Effector memory CD4-positive, alpha-beta T cell (primary cell): ENCODE data around the gene PTPRD.

Source experiments
- DNase-seq, 3 donors: peaks; one replicate each; pipeline ENCODE4 v3.0.0-alpha.2; 2020
- H3K27ac ChIP-seq: 2 replicates; pipeline ENCODE4 v1.7.0; 2013; ENCODE audit warnings: mild to moderate bottlenecking, low read length, moderate library complexity; ENCODE audit not compliant: insufficient read depth, poor library complexity, severe bottlenecking
- H3K27me3 ChIP-seq: replicated peaks from 2 replicates; pipeline ENCODE4 v1.7.0; 2013; ENCODE audit warnings: mild to moderate bottlenecking, low read length; ENCODE audit not compliant: insufficient read depth, control insufficient read depth, poor library complexity, severe bottlenecking
- H3K36me3 ChIP-seq: 2 replicates; pipeline ENCODE4 v1.7.0; 2013; ENCODE audit warnings: mild to moderate bottlenecking, low read length, moderate library complexity; ENCODE audit not compliant: control insufficient read depth, insufficient read depth
- H3K4me1 ChIP-seq: 2 replicates; pipeline ENCODE4 v1.7.0; 2013; ENCODE audit warnings: low read length, mild to moderate bottlenecking; ENCODE audit not compliant: control insufficient read depth, insufficient read depth, poor library complexity, severe bottlenecking
- H3K4me3 ChIP-seq: 2 replicates; pipeline ENCODE4 v1.7.0; 2013; ENCODE audit warnings: low read length, low read depth, mild to moderate bottlenecking; ENCODE audit not compliant: insufficient read depth, poor library complexity, severe bottlenecking
- H3K9me3 ChIP-seq: 2 replicates; pipeline ENCODE4 v1.7.0; 2013; ENCODE audit warnings: mild to moderate bottlenecking, low read length, moderate library complexity; ENCODE audit not compliant: control insufficient read depth

Gene PTPRD

DNA sequence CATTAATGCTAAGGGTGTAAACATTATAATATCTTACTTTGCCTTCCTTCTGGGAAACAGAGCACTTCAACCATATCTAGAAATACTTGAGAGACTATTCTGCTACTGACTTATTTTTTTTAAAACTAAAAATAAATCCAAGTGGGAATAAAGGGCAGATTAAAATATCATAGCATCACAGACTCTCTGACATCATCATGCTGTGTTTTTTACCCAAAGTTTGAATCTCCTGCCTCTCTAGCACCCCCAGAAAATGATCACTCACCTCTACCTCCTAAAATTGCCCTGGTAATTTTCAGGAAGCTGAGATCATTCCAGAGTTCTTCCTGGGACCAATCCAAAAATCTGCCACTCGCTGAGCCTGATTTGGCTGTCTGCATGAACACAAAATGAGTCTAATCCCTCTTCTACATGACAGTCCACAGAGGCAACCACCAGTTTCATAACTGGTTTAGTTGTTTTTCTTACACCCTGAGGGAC lies 1999.4 kb downstream of the PTPRD start:
- no peak overlapping the region for H3K27ac ChIP-seq
- no peaks in the 10 kb centered on the region for H3K36me3 ChIP-seq
- no peaks in the 10 kb centered on the region for H3K27me3 ChIP-seq
- no peak overlapping the region for H3K4me3 ChIP-seq
- DNase-seq = no peak
- no peaks in the 10 kb centered on the region for H3K9me3 ChIP-seq
- no peaks in the 10 kb centered on the region for H3K4me1 ChIP-seq

DNA sequence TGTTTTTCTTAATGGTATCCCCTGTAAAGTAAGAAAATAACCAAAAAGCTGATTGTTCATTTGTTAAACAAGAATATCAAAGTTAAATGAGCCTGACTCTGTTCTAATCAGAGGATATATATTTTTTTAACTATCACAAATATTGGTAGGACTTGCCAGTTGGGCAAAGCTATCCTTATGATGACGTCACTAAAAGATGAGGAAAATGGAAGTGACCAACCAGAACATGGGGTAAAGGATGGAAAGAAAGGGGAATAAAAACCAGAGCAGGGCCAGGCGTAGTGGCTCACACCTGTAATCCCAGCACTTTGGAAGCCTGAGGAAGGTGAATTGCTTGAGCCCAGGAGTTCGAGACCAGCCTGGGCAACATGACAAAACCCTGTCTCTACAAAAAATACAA lies 2001.6 kb downstream of the PTPRD start:
- Histone ChIP-seq H3K27me3 (no peaks in the 10 kb centered on the region), H3K4me3 (no peak overlapping the region), H3K9me3 (no peaks in the 10 kb centered on the region), H3K4me1 (no peaks in the 10 kb centered on the region), H3K36me3 (no peaks in the 10 kb centered on the region), H3K27ac (no peak overlapping the region)
- no peak for DNase-seq

DNA sequence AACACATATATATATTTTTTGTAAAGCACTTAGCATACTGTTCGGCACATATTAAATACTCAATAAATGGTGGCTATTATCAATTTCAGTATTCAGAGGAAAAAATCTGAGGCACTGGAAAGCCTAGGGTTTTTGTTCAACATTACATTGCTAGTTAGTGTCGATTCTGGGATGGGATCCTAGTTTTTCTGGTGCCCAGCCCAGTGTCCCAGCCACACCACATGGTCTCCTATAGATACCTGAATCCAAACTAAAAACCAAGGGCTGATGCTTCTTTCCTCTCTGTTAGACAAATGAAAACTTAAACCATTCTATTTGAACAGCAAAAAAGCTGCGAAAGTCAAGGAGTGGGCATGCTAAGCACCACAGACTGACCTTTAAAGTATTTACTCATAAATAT lies 2002.5 kb downstream of the PTPRD start:
- no peaks in the 10 kb centered on the region for H3K9me3 ChIP-seq

DNA sequence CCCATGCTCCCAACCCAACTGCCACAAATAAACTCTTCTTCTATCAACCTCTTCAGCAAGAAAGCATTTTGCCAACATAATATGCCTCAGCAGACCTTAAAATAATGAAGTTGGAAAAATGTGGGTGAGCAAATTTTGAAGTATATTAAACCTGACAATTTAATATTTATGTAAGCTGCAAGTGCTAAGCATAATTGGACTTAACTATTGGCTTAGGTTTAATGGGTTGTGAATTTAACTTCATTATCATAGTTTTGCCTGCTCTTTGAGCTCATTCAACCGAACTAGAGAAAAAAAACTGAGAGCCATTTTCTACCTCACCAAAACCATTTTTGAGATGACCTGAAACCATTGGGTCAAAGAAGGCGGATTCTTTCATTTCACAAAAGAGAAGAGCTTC lies 2007.7 kb downstream of the PTPRD start:
- Histone ChIP-seq H3K4me1 (no peaks in the 10 kb centered on the region), H3K9me3 (no peaks in the 10 kb centered on the region), H3K36me3 (no peaks in the 10 kb centered on the region), H3K27ac (no peak overlapping the region), H3K4me3 (no peak overlapping the region), H3K27me3 (no peaks in the 10 kb centered on the region)
- DNase-seq = no peak

More for the DNA sequence above, 2002.5 kb downstream of the PTPRD start:
- DNase-seq = no peak
- Histone ChIP-seq H3K4me3 (no peak overlapping the region), H3K4me1 (no peaks in the 10 kb centered on the region), H3K36me3 (no peaks in the 10 kb centered on the region), H3K27me3 (no peaks in the 10 kb centered on the region), H3K27ac (no peak overlapping the region)

DNA sequence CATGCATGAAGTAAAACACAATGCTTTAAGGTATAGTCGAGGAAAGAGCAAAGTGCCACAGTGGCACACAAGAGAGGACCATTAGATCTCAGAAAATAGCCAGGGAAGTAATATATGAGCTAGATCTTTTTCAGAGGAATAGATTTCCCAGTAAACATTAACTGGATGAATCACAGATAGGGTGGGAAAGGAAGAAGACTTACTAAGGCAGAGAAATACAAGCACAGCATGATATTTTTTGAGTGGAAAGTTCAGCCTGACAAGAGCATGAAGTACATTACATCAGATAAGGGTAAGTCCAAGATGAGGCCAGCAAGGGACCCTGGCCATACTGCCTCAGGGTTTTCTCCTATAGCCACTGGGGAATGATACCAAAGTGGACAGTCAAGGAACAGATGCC lies 2008.6 kb downstream of the PTPRD start:
- DNase-seq = no peak

DNA sequence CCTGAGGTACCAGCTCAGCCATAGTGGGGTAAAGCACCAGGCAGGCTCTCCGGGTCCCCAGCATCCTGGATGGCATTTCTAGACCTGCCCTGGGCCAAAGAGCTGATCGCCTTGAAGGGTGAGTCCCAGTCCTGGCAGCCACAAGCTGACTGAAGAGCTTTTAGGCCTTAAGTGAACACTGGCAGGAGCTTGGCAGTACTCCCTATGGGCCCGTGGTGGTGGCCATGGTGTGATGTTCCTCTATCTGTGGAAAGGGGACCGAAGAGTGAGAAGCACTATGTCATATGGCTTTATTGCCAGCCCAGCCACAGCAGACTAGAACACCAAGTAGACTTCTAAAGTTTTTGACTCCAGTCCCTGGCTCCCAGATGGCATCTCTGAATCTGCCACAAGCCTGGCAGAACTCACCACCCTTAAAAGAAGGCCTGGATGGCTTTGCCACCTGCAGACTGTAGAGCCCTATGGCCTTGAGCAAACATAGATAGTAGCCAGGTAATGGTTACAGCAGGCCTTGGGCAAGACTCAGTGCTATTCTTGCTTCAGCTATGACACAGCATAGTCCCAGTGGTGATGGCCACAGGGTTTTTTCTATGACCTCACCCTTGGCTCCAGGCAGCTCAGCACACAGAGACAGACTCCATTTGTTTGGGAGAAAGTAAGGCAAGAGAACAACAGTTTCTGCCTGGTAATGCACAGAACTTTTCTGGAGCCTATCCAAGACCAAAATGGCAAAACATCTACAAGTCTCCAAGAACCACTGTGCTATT lies 2011.7 kb downstream of the PTPRD start:
- Histone ChIP-seq H3K27me3 (no peaks in the 10 kb centered on the region), H3K9me3 (no peaks in the 10 kb centered on the region), H3K27ac (no peak overlapping the region), H3K4me3 (no peak overlapping the region), H3K4me1 (no peaks in the 10 kb centered on the region), H3K36me3 (no peaks in the 10 kb centered on the region)
- DNase-seq = no peak

More for the DNA sequence above, 2008.6 kb downstream of the PTPRD start:
- H3K9me3 ChIP-seq = no peaks in the 10 kb centered on the region
- no peaks in the 10 kb centered on the region for H3K4me1 ChIP-seq
- H3K27me3 ChIP-seq = no peaks in the 10 kb centered on the region
- no peak overlapping the region for H3K4me3 ChIP-seq
- no peak overlapping the region for H3K27ac ChIP-seq
- H3K36me3 ChIP-seq = no peaks in the 10 kb centered on the region

DNA sequence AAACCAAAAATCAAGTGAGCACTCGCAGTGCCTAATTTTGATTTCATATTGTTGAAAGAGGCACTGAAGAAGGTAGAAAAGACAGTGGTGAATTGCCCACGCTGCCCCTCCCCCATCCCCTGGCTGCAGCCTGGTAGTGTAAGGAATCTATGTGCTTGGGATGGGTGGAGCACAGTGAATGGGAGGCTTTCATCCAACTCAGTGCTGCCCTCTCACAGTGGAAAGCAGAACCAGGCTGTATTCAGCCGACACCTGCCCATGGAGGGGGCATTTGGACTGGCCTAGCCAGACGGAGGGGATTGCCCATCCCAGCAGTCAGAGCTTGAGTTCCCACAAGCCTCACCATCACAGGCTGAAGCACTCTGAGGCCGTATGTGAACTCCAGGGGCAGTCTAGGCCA lies 2012.9 kb downstream of the PTPRD start:
- no peak for DNase-seq
- no peak overlapping the region for H3K4me3 ChIP-seq
- H3K4me1 ChIP-seq = no peaks in the 10 kb centered on the region
- no peaks in the 10 kb centered on the region for H3K9me3 ChIP-seq
- no peaks in the 10 kb centered on the region for H3K27me3 ChIP-seq
- H3K27ac ChIP-seq = no peak overlapping the region
- H3K36me3 ChIP-seq = no peaks in the 10 kb centered on the region

DNA sequence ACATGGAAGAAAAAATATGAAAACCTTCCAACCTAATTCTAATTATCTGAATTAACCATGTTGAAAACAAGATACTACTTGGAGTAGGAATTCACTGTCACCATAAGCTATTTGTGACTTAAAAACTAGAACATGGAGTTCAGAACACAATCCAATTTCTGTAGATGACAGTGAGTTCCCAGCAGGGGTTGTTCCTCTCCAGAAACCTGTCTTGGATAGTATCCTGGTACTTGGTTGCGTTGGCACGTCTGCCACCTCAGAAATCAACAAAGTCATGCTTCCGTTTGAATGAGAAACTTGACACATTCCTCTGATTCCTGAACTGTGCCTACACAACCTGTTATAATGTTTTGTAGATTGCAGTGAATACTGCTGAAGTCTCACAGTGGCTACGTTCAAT lies 2023.3 kb downstream of the PTPRD start:
- DNase-seq = no peak
- H3K9me3 ChIP-seq = no peaks in the 10 kb centered on the region
- no peaks in the 10 kb centered on the region for H3K27me3 ChIP-seq
- H3K27ac ChIP-seq = no peak overlapping the region
- H3K4me3 ChIP-seq = no peak overlapping the region
- H3K4me1 ChIP-seq = no peaks in the 10 kb centered on the region
- H3K36me3 ChIP-seq = no peaks in the 10 kb centered on the region

DNA sequence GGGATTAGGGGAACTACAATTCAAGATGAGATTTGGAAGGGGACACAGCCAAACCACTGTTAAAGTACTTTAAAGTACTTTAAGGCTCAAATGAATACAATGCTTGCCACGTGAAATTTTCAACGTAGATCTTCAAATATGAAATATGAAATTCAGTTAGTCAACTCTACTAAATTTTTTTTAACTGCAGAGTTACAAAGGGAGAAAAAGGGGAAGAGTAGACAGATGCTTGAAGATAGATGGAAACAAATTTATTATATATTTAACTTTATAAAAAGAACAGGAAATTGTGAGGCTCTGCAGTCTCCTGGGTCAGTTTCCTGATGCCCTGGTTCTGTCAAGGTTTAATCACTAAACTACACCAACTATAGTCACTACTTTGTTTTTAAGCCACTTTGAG lies 2027.8 kb downstream of the PTPRD start:
- no peak overlapping the region for H3K4me3 ChIP-seq

DNA sequence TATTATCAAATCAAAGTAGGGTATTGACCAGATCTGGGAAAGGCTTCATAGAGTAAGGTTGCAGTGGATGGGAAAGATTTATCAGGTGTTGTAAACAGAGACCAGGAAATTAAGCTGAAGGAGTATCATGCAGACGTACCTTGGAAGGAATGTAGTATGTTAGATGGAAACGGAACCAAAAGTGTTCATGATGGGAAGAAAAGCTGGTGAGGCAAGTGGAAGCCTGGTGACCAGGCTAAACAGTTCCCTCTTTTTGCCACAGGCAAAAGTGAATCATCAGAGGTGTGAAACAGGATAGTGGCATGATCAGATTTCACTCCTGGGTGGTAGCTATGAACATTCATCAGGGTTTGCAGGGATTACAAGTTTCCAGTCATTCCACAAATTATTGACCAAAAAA lies 2033.1 kb downstream of the PTPRD start:
- no peaks in the 10 kb centered on the region for H3K27me3 ChIP-seq
- H3K36me3 ChIP-seq = no peaks in the 10 kb centered on the region
- no peaks in the 10 kb centered on the region for H3K4me1 ChIP-seq
- H3K4me3 ChIP-seq = no peak overlapping the region
- no peak for DNase-seq
- no peak overlapping the region for H3K27ac ChIP-seq
- no peaks in the 10 kb centered on the region for H3K9me3 ChIP-seq

More for the DNA sequence above, 2027.8 kb downstream of the PTPRD start:
- H3K27me3 ChIP-seq = no peaks in the 10 kb centered on the region
- no peaks in the 10 kb centered on the region for H3K9me3 ChIP-seq
- no peaks in the 10 kb centered on the region for H3K36me3 ChIP-seq
- H3K27ac ChIP-seq = no peak overlapping the region
- no peaks in the 10 kb centered on the region for H3K4me1 ChIP-seq
- DNase-seq = no peak
